Measurements from ENCODE around the gene TMEM167B.

The TMEM167B gene

GRCh38 chr1:109099938-109100773 is 9.6 kb downstream of the TMEM167B start:
- ChIA-PET CTCF (interaction anchor here (0.6 to 3.3 kb wide), 18 partner anchors 9 to 1673 kb away, joined by 3 to 15 read pairs (median 3); partner anchors contain the start of genes SARS1 and TMEM167B), POLR2A (ENCODE audit: low non-redundant PET) (interaction anchor here (0.6 to 1.4 kb wide), 13 partner anchors 9 to 911 kb away, joined by 3 to 13 read pairs (median 4); partner anchors contain the start of genes TMEM167B and WDR47)
- peak; percentile 96 for DNase-seq (ENCODE audit: low spot score)
- peak overlapping the region; percentile 89 for H3K27ac ChIP-seq
- peak; percentile 89 for TF ChIP-seq CTCF (conservative IDR thresholded peaks at IDR 0.05; ENCODE audit: low read depth)

GRCh38 chr1:109104364-109105151 is 14.0 kb downstream of the TMEM167B start:
- ChIA-PET POLR2A (ENCODE audit: low non-redundant PET) (no interaction called here), CTCF (interaction anchor here (0.6 to 1.0 kb wide), 4 partner anchors 9 to 224 kb away, joined by 3 to 5 read pairs (median 4); no protein-coding TSS in a partner anchor)
- H3K27ac ChIP-seq = no peak overlapping the region
- TF ChIP-seq CTCF (conservative IDR thresholded peaks at IDR 0.05; ENCODE audit: low read depth) = no peak
- DNase-seq (ENCODE audit: low spot score) = no peak

GRCh38 chr1:109105881-109106280 is 15.3 kb downstream of the TMEM167B start:
- ChIA-PET CTCF (no interaction called here), POLR2A (ENCODE audit: low non-redundant PET) (no interaction called here)
- no peak for DNase-seq (ENCODE audit: low spot score)
- no peak overlapping the region for H3K27ac ChIP-seq
- no peak for TF ChIP-seq CTCF (conservative IDR thresholded peaks at IDR 0.05; ENCODE audit: low read depth)

DNA sequence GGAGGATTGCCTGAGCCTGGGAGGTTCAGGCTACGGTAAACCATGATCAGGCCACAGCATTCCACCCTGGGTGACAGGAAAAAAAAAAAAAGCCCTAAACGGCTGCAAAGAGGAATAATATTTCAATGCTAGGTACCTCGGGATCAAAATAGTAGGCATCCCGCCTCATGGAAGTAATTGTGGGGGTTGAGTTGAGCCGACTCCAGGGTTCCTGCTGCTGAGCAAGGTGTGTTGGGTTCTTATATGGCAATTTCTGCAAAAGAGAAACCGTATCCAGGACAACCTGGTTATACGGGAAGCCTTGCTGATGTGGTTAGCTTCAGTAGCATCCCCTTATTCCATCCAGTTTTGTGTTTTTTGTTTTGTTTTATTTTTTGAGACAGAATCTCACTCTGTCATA is 17.2 kb downstream of the TMEM167B start:
- CTCF ChIA-PET = interaction anchor here (0.6 kb wide), 3 partner anchors 63 to 425 kb away, joined by 3 to 4 read pairs (median 3); no protein-coding TSS in a partner anchor
- TF ChIP-seq CTCF (conservative IDR thresholded peaks at IDR 0.05; ENCODE audit: low read depth) = no peak
- H3K27ac ChIP-seq = no peak overlapping the region
- POLR2A ChIA-PET (ENCODE audit: low non-redundant PET) = no interaction called here
- no peak for DNase-seq (ENCODE audit: low spot score)

DNA sequence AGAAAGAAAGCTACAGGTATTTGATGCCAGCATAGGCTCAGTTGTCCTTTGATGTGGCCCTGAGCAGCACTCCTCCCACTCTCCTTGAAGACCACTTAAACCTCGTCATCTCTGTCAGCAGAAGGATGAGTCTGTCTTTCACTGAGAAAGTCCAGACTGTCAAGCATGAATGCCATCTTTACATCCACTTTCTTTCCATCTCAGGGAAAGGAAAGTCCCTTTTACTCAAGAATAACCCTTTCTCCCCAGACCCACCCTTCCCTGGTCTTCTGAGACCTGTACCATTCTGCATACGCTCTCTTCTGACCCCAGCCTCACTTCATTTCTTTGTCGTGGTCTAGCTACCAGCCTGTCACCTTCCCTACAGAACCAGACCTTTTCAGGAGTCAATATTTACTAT is 19.3 kb downstream of the TMEM167B start:
- ChIA-PET CTCF (interaction anchor here (1.2 kb wide), 1 partner anchor 10 kb away, joined by 5 read pairs; no protein-coding TSS in a partner anchor), POLR2A (ENCODE audit: low non-redundant PET) (no interaction called here)

More for the DNA sequence above, 19.3 kb downstream of the TMEM167B start:
- no peak for DNase-seq (ENCODE audit: low spot score)
- TF ChIP-seq CTCF (conservative IDR thresholded peaks at IDR 0.05; ENCODE audit: low read depth) = no peak
- no peak overlapping the region for H3K27ac ChIP-seq
